Ureter (tissue), 1 donor: ENCODE data around the gene CRYZL1. TPM values are rescaled to one million over a fixed set of nuclear protein-coding genes. Genes with fewer than 3 reads are reported as not detected.
"Not testable (repeated sequence)": the region's sequence is repeated elsewhere in the genome, so short reads cannot be mapped to it uniquely, and the experiment has no call there.

Source experiments
- DNase-seq: peaks from one replicate; pipeline ENCODE4 v3.0.0-alpha.2; 2020; ENCODE audit warnings: low spot score
- total RNA-seq: library from RNA; stranded (reverse); gene quantifications from one replicate; pipeline ENCODE4 v1.2.4, GENCODE V29; 2023
- donor health status: DM: yes; HTN: yes; CAD: no.

The CRYZL1 gene
- 54.0 TPM for total RNA-seq

- peak; percentile 100 for DNase-seq
These were observed at the start of gene CRYZL1 for GRCh38 chr21:33641352-33642026. CRYZL1 (minus strand) TSS chr21:33641741; CDS start chr21:33631551, 10,190 bp downstream.

GRCh38 chr21:33690874-33691273 is 49.3 kb upstream of the CRYZL1 start:
- no peak for DNase-seq

- no peak for DNase-seq
These were observed 46.8 kb upstream of the CRYZL1 start for GRCh38 chr21:33688353-33688752.

GRCh38 chr21:33687634-33688033 is 46.1 kb upstream of the CRYZL1 start:
- DNase-seq = no peak

- no peak for DNase-seq
These were observed 44.8 kb upstream of the CRYZL1 start for GRCh38 chr21:33686386-33686785.

GRCh38 chr21:33685613-33686197 is 44.2 kb upstream of the CRYZL1 start:
- no peak for DNase-seq

GRCh38 chr21:33684923-33685560 is 43.5 kb upstream of the CRYZL1 start:
- no peak for DNase-seq

- no peak for DNase-seq
These were observed 42.5 kb upstream of the CRYZL1 start for GRCh38 chr21:33684068-33684467.

- no peak for DNase-seq
These were observed 41.6 kb upstream of the CRYZL1 start for GRCh38 chr21:33682992-33683627.

- DNase-seq = no peak
These were observed 39.3 kb upstream of the CRYZL1 start for GRCh38 chr21:33680870-33681269.

- DNase-seq = no peak
These were observed 35.9 kb upstream of the CRYZL1 start for GRCh38 chr21:33677450-33677849.

- DNase-seq = not testable (repeated sequence)
These were observed 35.1 kb upstream of the CRYZL1 start for GRCh38 chr21:33676666-33677065.

- DNase-seq = no peak
These were observed 32.7 kb upstream of the CRYZL1 start for GRCh38 chr21:33674226-33674625.

GRCh38 chr21:33673473-33673872 is 31.9 kb upstream of the CRYZL1 start:
- no peak for DNase-seq

- no peak for DNase-seq
These were observed 28.8 kb upstream of the CRYZL1 start for GRCh38 chr21:33670076-33670978.

- no peak for DNase-seq
These were observed 27.1 kb upstream of the CRYZL1 start for GRCh38 chr21:33668620-33669019.

- no peak for DNase-seq
These were observed 26.6 kb upstream of the CRYZL1 start for GRCh38 chr21:33668180-33668579.

- DNase-seq = no peak
These were observed 26.1 kb upstream of the CRYZL1 start for GRCh38 chr21:33667636-33668035.

- DNase-seq = no peak
These were observed 24.6 kb upstream of the CRYZL1 start for GRCh38 chr21:33666153-33666552.

GRCh38 chr21:33664135-33664534 is 22.6 kb upstream of the CRYZL1 start:
- no peak for DNase-seq

- no peak for DNase-seq
These were observed 21.7 kb upstream of the CRYZL1 start for GRCh38 chr21:33663241-33663640.

GRCh38 chr21:33662046-33662445 is 20.5 kb upstream of the CRYZL1 start:
- no peak for DNase-seq
